ENCODE results near the gene CARMIL1.

CARMIL1 gene

DNA sequence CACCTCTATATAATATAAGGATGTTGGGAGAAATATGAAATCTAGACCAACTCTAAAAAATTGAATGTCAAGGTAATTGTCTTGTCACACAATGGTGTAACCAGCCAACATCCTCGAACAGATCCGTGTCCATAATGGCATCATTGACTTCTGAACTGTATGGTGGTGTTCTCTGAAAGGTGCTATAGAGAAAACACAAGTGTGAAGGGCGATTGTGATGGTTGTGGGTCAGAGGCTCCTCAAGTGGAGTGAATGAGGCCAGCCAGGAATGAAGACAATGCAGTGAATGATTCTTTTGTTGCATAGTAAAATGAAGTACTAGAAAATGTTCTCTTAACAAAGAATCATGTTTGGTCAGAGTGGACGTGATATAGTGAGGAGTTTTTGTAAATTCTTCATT is 58.3 kb downstream of the CARMIL1 start:
- DNase-seq = no peak

GRCh38 chr6:25340431-25341202 is 61.4 kb downstream of the CARMIL1 start:
- no peak for DNase-seq

- DNase-seq = no peak
Measured at GRCh38 chr6:25341203-25341552, 62.0 kb downstream of the CARMIL1 start.

DNA sequence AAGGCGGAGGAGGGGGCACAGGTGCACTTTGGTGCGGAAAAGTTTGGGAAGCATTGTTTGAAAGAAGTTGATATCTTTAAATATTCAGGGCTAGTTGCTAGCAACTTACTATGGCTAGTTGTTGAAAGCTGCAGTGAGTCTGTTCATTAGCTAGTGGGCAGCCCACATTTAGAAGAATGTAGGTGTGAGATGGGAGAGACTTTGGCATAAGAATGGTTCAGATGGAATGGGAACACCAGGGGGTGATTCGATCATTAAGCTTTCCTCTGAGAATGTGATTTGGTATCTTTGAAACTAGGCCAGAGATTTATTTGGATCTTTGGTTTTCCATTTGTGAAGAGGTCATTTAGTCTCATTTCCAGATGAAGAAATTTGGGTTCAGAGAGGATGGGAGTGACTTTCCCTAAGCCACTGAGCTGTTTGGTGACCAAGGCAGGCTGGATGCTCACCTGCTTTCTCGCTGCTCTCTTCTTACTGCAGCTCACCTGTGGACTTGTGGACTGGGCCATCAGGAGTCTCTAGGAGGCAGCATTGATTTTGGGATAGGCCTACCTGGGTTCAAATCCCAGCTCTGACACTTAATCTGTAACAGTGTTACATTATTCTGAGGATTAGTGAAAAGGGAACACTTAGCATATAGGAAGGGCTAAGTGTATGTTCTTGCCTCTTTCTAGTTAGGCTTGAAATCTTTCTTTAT is 62.9 kb downstream of the CARMIL1 start:
- no peak for DNase-seq

- no peak for DNase-seq
Measured at GRCh38 chr6:25342802-25343201, 63.6 kb downstream of the CARMIL1 start.

- no peak for DNase-seq
Measured at GRCh38 chr6:25343984-25344383, 64.8 kb downstream of the CARMIL1 start.

- no peak for DNase-seq
Measured at GRCh38 chr6:25344827-25345226, 65.7 kb downstream of the CARMIL1 start.

- no peak for DNase-seq
Measured at GRCh38 chr6:25346064-25346463, 66.9 kb downstream of the CARMIL1 start.

- no peak for DNase-seq
Measured at GRCh38 chr6:25350573-25350972, 71.4 kb downstream of the CARMIL1 start.

GRCh38 chr6:25351485-25351884 is 72.3 kb downstream of the CARMIL1 start:
- DNase-seq = no peak

- no peak for DNase-seq
Measured at GRCh38 chr6:25352285-25352684, 73.1 kb downstream of the CARMIL1 start.

- DNase-seq = no peak
Measured at GRCh38 chr6:25354078-25354932, 75.1 kb downstream of the CARMIL1 start.

- DNase-seq = no peak
Measured at GRCh38 chr6:25359191-25359861, 80.2 kb downstream of the CARMIL1 start.

GRCh38 chr6:25359891-25360290 is 80.7 kb downstream of the CARMIL1 start:
- DNase-seq = no peak

DNA sequence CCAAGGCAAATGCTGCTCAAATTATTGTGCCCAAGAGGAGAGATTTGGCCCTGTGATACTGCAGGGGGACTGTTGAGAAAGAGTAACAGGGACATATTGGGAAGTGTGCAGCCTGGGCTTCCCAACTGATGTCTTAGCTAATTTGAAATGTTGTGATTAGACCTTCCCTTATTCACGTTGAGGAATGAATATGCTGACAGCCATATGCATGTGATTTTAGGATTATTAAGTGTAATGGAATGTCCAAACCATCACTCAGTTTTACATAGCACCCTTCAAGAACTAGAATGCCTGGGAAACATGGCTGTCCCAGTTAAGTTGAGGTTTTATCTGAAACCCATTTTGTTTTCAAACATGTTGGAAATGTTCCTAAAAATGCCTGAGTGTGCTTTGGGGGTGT is 81.4 kb downstream of the CARMIL1 start:
- DNase-seq = no peak

- no peak for DNase-seq
Measured at GRCh38 chr6:25363427-25363826, 84.3 kb downstream of the CARMIL1 start.

GRCh38 chr6:25365154-25365553 is 86.0 kb downstream of the CARMIL1 start:
- no peak for DNase-seq

- DNase-seq = no peak
Measured at GRCh38 chr6:25366903-25367545, 87.8 kb downstream of the CARMIL1 start.

DNA sequence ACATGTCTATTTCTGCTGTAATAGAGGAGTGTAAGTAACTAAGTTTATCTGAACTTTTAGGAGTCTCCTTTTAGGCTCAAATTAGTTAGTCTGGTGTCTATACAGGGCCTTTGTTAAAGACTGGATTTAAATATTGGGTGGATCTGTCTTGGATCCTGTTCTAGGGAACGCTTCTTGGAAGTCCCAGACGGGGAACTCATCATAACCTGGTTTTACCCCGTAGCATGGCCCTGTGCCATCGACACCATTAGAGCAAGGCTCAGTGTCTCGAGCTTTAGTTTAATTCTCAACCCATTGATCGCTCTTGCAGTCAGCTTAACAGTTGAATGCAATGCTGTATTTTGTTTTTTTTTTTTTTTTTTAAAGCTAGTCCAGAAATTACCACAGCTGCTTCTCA is 89.9 kb downstream of the CARMIL1 start:
- DNase-seq = no peak

GRCh38 chr6:25369433-25370177 is 90.4 kb downstream of the CARMIL1 start:
- DNase-seq = no peak

DNA sequence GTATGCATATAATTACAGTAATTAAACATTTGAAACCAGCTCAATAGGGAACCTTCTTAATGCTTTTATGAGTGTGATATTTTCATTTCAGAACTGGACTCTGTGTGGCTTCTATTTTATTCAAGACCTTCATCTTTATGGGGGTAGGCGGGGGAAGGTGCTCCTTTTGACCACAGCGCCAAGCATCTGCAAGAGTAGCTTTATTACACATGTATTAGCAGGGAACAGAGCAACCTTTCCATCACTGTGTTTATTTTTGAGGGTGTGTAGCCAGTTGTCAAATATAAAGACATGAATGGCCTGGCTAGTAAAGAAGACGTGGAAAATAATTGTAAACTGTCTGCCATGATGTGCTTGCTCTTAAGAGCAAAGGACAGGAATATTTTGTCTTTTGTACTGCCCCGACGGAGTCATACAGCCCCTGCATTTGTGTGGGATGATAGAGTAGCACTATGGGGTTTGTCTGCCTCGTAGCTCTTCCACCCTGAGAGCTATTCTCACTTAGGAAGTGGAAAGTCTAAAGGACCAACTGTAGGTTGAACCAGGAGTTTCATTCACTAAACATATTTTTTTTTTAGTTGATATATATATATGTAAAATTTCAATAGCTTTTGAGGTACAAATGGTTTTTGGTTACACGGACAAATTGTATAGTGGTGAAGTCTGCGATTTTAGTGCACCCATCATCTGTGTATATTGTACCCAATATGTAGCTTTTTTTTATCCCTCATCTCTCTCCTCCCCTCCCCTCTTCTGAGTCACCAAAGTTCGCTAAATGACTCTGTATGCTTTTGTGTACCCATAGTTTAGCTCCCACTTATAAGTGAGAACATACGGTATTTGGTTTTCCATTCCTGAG is 91.2 kb downstream of the CARMIL1 start:
- no peak for DNase-seq

Measured in NK-92 treated with Interleukin-12 subunit alpha and Interleukin-12 subunit beta, amount 100 ng/mL, for 24 hours (cell line).